HepG2 (cell line): ENCODE data around the gene MT1A. TPM values are rescaled to one million over a fixed set of nuclear protein-coding genes. Genes with fewer than 3 reads are reported as not detected.

Experiments used
- AGO2 ChIP-seq: fragments of 200-400 bp; formaldehyde crosslinking; optimal IDR thresholded peaks from 2 replicates; pipeline ENCODE3; 2017; ENCODE audit warnings: mild to moderate bottlenecking, low read depth, low read length, moderate library complexity
- ASH2L ChIP-seq: fragments of 300-600, 200-600 bp; sonication (generic); IDR thresholded peaks from 2 replicates; pipeline ENCODE4 v1.7.0; 2017; ENCODE audit warnings: low read depth, mild to moderate bottlenecking, moderate library complexity, mixed read lengths, low read length; ENCODE audit not compliant: insufficient read length
- DNMT1 ChIP-seq: sonication (generic); formaldehyde crosslinking; IDR thresholded peaks from 2 replicates; pipeline ENCODE4 v1.5.1; 2020; ENCODE audit warnings: mild to moderate bottlenecking, missing genetic modification reagents
- EED ChIP-seq: sonication (generic); formaldehyde crosslinking; IDR thresholded peaks from 2 replicates; pipeline ENCODE4 v1.5.0; 2020; ENCODE audit warnings: mild to moderate bottlenecking, missing genetic modification reagents
- GABPA ChIP-seq, 2 experiments: IDR thresholded peaks; 2 replicates each; pipeline ENCODE4 v1.6.1; 2011 to 2016; ENCODE audit warnings: low read depth in 2 of 2, low read length in 1 of 2, missing biosample characterization in 1 of 2, missing genetic modification characterization in 1 of 2
- GLI4 ChIP-seq: sonication (generic); formaldehyde crosslinking; IDR thresholded peaks from 2 replicates; pipeline ENCODE4 v1.5.1; 2020; ENCODE audit warnings: missing genetic modification reagents, mild to moderate bottlenecking, moderate library complexity, borderline replicate concordance
- HNF4A ChIP-seq: sonication (generic); formaldehyde crosslinking; IDR thresholded peaks from 2 replicates; pipeline ENCODE4 v1.4.0; 2020; ENCODE audit warnings: missing genetic modification reagents
- HNRNPUL1 ChIP-seq: fragments of 200-400 bp; formaldehyde crosslinking; IDR thresholded peaks from 2 replicates; pipeline ENCODE4 v1.6.1; 2017; ENCODE audit warnings: low read depth, mild to moderate bottlenecking, low read length, moderate library complexity
- HOXA9 ChIP-seq: sonication (generic); formaldehyde crosslinking; IDR thresholded peaks from 2 replicates; pipeline ENCODE4 v1.8.1; 2022; ENCODE audit warnings: missing genetic modification reagents, mild to moderate bottlenecking, moderate library complexity, borderline replicate concordance
- IKZF1 ChIP-seq: fragments of 450-650 bp; IDR thresholded peaks from 2 replicates; pipeline ENCODE4 v1.7.1; 2016
- IRF2 ChIP-seq: IDR thresholded peaks from 2 replicates; pipeline ENCODE4 v1.6.1; 2018; ENCODE audit warnings: missing genetic modification reagents, missing compliant biosample characterization
- MIER3 ChIP-seq: IDR thresholded peaks from 2 replicates; pipeline ENCODE4 v1.6.1; 2016; ENCODE audit warnings: missing compliant biosample characterization, borderline replicate concordance
- MTF2 ChIP-seq: sonication (generic); formaldehyde crosslinking; IDR thresholded peaks from 2 replicates; pipeline ENCODE4 v1.5.0; 2020; ENCODE audit warnings: missing genetic modification reagents, borderline replicate concordance
- NFKBIZ ChIP-seq: IDR thresholded peaks from 2 replicates; pipeline ENCODE4 v1.6.1; 2018; ENCODE audit warnings: missing genetic modification reagents, missing compliant biosample characterization
- PCBP1 ChIP-seq: fragments of 200-400 bp; formaldehyde crosslinking; IDR thresholded peaks from 2 replicates; pipeline ENCODE4 v1.6.1; 2017; ENCODE audit warnings: mild to moderate bottlenecking, low read depth, low read length, borderline replicate concordance
- RAD21 ChIP-seq: fragments of 450-650 bp; formaldehyde crosslinking; IDR thresholded peaks from 2 replicates; pipeline ENCODE4 v1.5.0; 2020; ENCODE audit warnings: mild to moderate bottlenecking
- SIN3B ChIP-seq: fragments of 150-350 bp; IDR thresholded peaks from 2 replicates; pipeline ENCODE4 v1.6.1; 2014; ENCODE audit warnings: low read length
- TFDP1 ChIP-seq: IDR thresholded peaks from 2 replicates; pipeline ENCODE4 v1.6.1; 2016; ENCODE audit warnings: missing compliant biosample characterization, missing genetic modification reagents, borderline replicate concordance
- TSC22D2 ChIP-seq: sonication (generic); formaldehyde crosslinking; IDR thresholded peaks from 2 replicates; pipeline ENCODE4 v1.5.1; 2020; ENCODE audit warnings: missing genetic modification reagents, mild to moderate bottlenecking, borderline replicate concordance
- ZNF138 ChIP-seq: sonication (generic); formaldehyde crosslinking; IDR thresholded peaks from 2 replicates; pipeline ENCODE4 v1.5.0; 2020; ENCODE audit warnings: mild to moderate bottlenecking, low read depth, missing genetic modification reagents
- ZNF20 ChIP-seq: sonication (generic); formaldehyde crosslinking; IDR thresholded peaks from 2 replicates; pipeline ENCODE4 v1.4.0; 2020; ENCODE audit warnings: mild to moderate bottlenecking, moderate library complexity, missing genetic modification reagents
- ZNF569 ChIP-seq: sonication (generic); formaldehyde crosslinking; IDR thresholded peaks from 2 replicates; pipeline ENCODE4 v1.5.0; 2020; ENCODE audit warnings: mild to moderate bottlenecking, missing genetic modification reagents, moderate library complexity, borderline replicate concordance
- ZSCAN9 ChIP-seq: IDR thresholded peaks from 2 replicates; pipeline ENCODE4 v1.6.1; 2016; ENCODE audit warnings: borderline replicate concordance
- polyA plus RNA-seq, 8 experiments: library from polyadenylated mRNA; depleted of rRNA in 3 of 8; stranded (reverse) in 7 of 8; unstranded in 1 of 8; fragments of >200 nt; fragmentation: Illumina TruSeq in 4 of 8; extraction: Trizol in 4 of 8; gene quantifications; 2 replicates each; pipeline versions ENCODE4 v1.2.1 to v1.2.3, GENCODE V29; 2011 to 2016; ENCODE audit warnings: low read depth in 4 of 8, missing spikeins in 1 of 8, mixed read lengths in 1 of 8; ENCODE audit not compliant: insufficient read depth in 1 of 8
- total RNA-seq, 5 experiments: library from RNA; depleted of rRNA; stranded (reverse); fragments of >200 nt; fragmentation: Illumina TruSeq; extraction: Trizol; gene quantifications; 2 replicates each; pipeline ENCODE4 v1.2.3, GENCODE V29; 2016; ENCODE audit warnings: low read depth in 1 of 5
- TF ChIP-seq, protein P1 (sequence below): sonication (generic); formaldehyde crosslinking; conservative IDR thresholded peaks from 2 replicates; pipeline ENCODE4 v1.4.0; 2020; ENCODE audit warnings: mild to moderate bottlenecking, missing genetic modification reagents, moderate library complexity

Gene MT1A
- total and polyA plus RNA-seq, 2 of the 13 experiments (the other 11 are each of a cell fraction or from before 2014, with no cell fraction given) = 8.3 to 10.4 TPM

- TF ChIP-seq GABPA (IDR thresholded peaks at IDR 0.05; ENCODE audit: low read depth, low read length) (no peak), GABPA (CRISPR knock-in tag; IDR thresholded peaks at IDR 0.05; ENCODE audit: low read depth) (no peak), AGO2 (no peak), RAD21 (CRISPR knock-in tag) (0 out of 2 replicates have a peak, but pooled peaks have one; percentile 7), GLI4 (CRISPR knock-in tag) (no peak), ZNF20 (no peak), MTF2 (CRISPR knock-in tag) (0 out of 2 replicates have a peak, but pooled peaks have one; percentile 84), PCBP1 (no peak), HOXA9 (CRISPR knock-in tag) (no peak), HNRNPUL1 (no peak), MIER3 (CRISPR knock-in tag) (no peak), ZSCAN9 (CRISPR knock-in tag) (no peak), DNMT1 (CRISPR knock-in tag) (0 out of 2 replicates have a peak, but pooled peaks have one; percentile 54), SIN3B (no peak), NFKBIZ (CRISPR knock-in tag) (no peak), TFDP1 (peak; percentile 20; the same call in 1 of the 2 replicates), ZNF569 (CRISPR knock-in tag) (no peak), HNF4A (CRISPR knock-in tag) (peak; percentile 56), EED (CRISPR knock-in tag) (no peak), IRF2 (CRISPR knock-in tag) (no peak), ZNF138 (CRISPR knock-in tag) (no peak), TSC22D2 (no peak), IKZF1 (no peak), ASH2L (no peak)
- TF ChIP-seq, protein P1, sequence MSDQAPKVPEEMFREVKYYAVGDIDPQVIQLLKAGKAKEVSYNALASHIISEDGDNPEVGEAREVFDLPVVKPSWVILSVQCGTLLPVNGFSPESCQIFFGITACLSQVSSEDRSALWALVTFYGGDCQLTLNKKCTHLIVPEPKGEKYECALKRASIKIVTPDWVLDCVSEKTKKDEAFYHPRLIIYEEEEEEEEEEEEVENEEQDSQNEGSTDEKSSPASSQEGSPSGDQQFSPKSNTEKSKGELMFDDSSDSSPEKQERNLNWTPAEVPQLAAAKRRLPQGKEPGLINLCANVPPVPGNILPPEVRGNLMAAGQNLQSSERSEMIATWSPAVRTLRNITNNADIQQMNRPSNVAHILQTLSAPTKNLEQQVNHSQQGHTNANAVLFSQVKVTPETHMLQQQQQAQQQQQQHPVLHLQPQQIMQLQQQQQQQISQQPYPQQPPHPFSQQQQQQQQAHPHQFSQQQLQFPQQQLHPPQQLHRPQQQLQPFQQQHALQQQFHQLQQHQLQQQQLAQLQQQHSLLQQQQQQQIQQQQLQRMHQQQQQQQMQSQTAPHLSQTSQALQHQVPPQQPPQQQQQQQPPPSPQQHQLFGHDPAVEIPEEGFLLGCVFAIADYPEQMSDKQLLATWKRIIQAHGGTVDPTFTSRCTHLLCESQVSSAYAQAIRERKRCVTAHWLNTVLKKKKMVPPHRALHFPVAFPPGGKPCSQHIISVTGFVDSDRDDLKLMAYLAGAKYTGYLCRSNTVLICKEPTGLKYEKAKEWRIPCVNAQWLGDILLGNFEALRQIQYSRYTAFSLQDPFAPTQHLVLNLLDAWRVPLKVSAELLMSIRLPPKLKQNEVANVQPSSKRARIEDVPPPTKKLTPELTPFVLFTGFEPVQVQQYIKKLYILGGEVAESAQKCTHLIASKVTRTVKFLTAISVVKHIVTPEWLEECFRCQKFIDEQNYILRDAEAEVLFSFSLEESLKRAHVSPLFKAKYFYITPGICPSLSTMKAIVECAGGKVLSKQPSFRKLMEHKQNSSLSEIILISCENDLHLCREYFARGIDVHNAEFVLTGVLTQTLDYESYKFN (CRISPR knock-in tag) = peak; percentile 37; the same call in 1 of the 2 replicates
These were observed at the start of gene MT1A (continued) for GRCh38 chr16:56637814-56638750.
